GM10266 (cell line): ENCODE results near the gene MPRIP.
A peak's percentile ranks its signal among the peaks of the same experiment; 100 is the strongest.
"Not testable (repeated sequence)": the region's sequence is repeated elsewhere in the genome, so short reads cannot be mapped to it uniquely, and the experiment has no call there.

Experiments
- DNase-seq: peaks from one replicate; pipeline ENCODE4 v3.0.0; 2012; ENCODE audit errors: extremely low spot score
- CTCF ChIP-seq: IDR thresholded peaks from 2 replicates; pipeline ENCODE4 v1.5.1; 2012; ENCODE audit warnings: mild to moderate bottlenecking, low read depth; ENCODE audit not compliant: control insufficient read depth, insufficient read depth; ENCODE audit errors: missing control alignments

Gene MPRIP

DNA sequence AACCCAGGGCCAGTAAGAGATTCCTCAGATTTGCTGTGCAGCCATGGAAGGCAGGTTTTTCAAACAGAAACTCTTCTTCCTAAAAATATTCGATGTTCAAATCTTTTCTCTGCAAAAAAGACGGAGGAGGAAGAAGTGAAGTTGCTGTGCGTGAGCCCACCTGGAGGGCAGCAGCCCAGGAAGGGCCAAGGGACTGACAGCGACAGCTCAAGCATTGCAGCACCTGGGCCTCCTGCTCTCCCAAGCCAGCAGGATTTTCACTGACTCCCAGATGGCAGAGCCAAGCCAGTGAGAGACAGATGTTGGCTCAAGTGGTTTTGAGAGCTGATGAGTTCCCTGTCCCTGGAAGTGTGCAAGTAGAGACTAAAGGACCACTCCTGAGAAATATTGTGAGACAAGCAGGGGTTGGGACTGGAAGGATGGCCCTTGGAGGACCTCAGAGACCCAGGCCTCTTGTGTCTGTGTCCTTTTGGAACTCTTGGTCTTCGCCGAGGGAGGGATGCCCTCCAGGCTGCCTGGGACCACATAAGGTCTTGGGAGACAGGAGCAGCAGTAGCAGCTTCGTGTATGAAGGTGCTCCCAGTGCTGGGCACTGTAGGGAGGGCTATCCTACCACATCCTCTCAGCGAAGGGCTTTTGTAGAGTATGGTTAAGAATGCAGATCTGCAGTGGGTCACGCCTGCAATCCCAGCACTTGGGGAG is 41.0 kb upstream of the MPRIP start:
- TF ChIP-seq CTCF: no peak
- DNase-seq: no peak

DNA sequence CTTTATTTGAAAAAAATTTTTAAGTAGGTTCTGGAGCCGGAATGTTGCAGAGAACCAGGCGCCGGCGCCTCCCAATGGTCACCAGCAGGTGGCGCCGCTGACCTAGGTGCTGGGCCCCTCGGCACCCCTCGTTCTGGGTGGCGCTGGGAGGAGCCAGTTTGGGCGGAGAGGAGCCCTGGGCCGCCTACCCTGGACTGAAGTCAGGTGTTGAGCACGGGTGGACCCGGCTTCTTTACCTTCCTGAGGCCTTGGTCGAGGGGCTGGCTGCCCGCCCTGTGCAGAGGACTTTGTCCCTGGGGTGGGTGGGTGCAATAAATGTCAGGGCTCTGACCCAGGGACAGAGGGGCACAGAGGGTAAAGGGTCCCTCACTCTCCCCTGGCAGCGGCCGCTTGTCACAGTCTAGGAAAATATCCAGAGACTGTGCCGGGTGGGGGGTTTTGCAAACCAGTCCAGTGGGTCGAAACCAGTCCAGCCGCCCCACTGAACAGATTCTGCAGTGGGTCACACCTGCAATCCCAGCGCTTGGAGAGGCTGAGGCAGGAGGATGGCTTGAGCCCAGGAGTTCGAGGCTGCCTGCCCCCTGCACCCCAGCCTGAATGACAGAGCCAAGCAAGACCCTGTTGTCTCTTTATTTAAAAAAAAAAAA is 40.3 kb upstream of the MPRIP start:
- TF ChIP-seq CTCF: peak; percentile 94
- DNase-seq: peak; percentile 85

DNA sequence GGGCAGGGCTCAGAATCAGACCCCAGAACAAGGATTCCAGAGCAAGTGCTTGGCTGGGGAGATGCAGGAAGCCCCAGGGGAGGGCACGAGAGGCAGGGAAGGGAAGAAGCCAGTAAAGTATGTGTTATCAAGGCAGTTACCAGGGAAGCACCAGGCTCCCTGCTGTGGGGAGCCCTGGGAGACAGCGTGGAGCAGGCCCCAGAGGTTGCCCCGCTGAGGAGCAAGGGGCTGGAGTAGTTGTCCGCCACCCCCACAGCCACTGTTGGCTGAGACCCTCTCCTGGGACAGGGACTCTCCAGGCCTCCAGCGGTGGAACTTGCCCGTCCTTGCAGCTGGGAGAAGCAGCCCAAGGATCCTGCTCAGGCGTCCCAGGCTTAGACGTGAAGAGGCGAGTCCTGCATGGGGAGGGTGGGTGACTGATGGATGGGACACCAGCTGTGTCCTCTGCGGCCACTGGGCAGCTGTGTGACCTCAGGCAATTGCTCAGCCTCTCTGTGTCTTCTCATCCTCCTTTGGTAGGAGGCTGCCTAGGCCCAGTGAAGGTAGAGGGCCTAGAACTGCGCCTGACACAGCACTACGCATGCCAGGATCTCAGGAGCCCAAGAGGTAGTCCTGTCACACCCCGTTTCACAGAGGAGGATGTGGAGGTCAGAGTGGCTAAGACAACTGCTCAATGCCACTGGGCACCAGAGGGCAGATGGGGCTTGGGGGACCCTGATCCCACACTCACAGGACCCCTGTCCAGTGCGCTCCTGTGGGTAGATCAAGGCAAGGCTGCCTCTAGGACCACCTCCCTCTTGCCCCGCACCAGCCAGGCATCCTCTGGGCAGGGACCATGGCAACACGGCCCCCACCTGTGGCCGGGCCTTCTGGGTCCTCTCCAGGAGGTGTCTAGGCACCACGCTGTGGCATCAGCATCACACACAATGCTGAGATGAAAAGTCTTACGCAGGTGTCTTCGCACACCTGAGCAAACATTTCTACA is 39.2 kb upstream of the MPRIP start:
- not testable (repeated sequence) for DNase-seq

DNA sequence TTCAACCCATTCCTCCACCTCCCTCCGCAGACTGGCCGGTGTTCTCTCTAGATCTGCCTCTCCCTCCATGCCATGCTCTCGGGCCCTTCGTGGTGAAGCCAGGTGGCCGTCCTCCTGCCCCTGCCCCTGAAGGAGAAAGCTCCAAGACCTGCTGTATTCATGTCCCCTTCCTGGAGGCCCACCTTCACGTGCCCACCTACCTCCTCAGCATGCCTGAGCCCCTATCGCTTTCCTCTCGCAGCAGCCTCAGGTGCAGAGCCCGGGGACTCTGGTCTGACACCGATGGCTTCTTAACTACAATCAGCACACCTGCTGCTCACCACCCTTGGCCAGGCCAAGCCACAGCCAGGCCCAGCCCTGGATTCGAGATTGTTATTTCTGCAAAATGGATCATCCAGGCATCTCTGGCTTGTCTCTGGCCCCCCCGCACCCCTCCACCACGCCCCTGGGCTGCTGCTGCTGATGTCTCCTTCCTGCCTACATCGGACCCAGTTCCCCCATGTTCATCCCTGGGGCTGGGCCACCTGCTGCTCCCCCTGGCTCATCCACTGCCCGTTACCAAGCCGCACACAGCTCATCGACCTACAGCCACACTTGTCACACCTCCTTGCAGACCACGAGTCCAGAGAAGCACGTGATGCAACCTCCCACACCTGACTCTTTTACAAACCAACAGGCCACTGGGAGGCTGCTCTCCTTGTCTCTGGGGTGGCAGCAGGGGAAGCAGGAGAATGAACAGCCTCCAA is 37.8 kb upstream of the MPRIP start:
- TF ChIP-seq CTCF: no peak
- no peak for DNase-seq

DNA sequence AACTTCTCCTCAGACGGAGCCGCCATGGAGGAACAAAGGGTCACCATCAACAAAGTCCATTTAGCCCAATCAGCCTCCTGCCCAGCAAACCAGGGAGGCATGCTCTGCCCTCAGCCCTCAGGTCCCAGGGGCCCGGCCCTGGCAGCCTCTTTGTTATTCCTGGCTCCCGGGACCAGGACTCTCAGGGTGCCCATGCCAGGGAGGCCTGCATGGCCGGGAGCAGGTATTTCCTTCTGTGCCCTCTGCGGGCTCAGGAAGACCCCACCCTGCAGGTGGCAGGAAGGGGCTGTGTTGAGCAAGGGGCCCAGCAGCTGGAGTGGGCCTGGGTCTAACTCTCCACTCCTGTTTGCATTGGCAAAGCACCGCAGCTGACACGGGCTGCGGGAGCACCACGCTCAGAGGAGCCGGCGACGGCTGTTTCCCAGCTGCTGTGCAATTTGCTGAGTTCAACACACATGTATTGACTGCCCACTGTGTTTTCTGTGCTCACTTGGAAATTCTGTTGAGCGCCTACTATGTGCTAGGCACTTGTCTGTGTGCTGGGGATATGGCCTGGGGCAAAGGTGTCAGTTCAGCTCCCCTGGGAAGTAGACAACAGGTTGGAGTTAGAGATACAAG is 37.2 kb upstream of the MPRIP start:
- DNase-seq: not testable (repeated sequence)

DNA sequence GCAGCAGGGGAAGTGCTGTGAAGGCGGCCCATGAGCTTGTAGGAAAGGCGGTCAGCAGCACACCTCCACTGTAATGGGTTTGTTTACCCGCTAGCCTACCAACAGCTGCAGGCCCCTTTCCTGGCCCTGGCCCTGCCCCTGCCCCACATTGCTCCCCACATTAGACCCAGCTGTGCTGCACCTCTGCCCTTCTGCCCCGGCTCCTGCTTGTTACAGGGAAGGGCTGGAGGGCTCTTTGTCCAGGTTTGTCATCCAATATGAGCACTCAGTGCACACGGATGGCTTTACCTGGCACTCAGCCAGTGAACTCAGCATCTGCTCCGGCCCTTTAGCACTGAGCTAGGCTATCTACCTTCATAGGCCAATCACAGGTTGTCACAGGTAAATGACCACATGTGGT is 34.4 kb upstream of the MPRIP start:
- not testable (repeated sequence) for DNase-seq

DNA sequence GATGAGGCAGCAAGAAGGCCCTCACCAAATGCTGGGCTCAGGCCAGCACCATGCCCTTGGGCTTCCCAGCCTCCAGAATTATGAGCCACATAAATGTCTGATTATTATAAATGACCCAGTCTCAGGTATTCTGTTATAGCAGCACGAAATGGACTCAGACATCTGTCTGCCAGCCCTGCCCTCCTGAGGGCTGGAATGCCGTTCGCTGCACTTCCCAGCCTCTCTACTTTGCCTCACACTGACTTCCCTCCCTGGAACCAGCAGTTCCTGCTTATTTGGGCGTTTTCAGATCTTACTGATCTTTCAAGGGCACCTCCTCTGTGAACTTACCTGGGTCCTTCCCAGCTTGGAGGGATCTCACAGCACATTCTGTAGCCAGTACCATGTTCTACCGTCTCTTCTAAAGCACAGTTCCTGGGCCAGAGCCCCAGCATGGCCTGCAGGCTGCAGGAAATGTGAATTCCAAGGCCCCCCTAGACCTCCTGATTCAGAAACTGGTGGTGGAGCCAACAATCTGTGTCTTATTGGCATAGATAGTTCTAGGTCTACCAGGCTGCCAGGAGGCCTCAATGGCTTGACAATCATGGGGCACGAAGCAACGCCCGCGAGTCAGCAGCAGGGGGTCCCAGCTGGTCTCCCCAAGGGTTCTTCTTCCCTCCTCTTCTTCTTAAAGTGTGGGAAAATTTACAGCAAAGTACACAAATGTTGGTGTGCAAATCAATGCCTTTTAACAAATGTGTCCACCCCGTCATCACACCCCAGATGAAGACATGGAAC is 33.4 kb upstream of the MPRIP start:
- not testable (repeated sequence) for DNase-seq

GRCh38 chr17:17009972-17010371 is 32.3 kb upstream of the MPRIP start:
- not testable (repeated sequence) for DNase-seq

DNA sequence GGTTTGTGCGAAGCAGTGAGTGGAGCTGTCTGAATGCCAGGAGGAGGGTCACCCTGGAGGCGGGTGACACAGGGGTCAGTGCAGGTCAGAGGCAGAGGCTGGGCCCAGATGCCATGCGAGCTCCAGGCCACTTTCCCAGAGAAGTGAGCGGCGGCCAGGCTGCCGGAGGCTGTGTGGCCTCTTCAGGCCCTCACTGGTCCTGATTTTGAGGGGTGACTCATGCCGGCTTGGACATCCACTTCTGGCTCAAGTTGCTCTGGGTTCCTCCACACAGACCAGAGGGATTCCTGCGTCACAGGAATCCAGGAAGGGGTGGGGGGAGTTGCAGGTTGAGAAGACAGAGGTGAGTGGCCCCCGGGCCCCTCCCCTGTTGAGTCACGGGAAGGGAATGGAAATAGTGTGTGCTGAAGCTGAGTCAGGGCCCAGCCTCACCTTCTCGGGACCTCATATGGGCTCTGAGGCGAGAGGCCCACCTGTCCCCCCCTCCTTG is 31.7 kb upstream of the MPRIP start:
- not testable (repeated sequence) for DNase-seq

DNA sequence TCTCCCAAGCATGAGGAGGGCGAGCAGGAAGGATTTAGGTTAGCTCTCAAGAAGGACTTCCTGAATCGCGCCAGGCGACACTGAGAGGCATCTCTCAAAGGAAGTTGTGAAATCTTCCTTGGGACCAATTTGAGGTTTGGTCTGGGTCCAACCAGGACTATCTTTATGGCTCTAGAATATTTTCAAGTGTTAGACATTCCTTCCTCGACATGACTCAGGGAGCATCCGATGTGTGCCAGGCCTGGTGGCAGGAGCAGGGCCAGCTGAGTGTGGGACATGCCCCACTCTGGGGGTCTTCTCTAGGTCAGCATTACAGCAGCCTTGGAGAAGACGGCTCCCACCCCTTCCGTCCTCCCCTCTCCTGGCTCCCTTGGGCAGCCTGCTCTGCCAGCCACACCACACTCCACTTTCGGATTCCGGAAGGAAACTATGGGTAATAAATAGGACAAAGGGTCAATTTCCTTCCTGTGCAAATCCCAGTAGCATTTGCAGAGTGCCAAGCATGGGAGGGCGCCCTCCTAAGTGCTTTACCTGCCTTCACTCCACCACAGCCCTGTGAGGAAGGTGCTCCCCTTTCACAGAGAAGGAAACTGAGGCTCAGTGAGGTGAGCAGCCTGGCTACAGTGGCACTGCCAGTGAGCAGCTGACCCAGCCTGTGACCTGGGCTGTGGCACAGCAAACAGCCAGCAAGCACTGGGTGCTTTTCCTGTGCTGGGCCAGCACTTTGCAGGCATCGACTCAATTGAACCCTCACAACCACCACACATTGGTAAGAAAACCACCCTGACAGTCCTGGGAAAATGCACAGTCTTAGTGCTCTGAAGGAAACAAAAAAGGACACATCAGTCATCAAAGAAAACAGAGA is 31.0 kb upstream of the MPRIP start:
- not testable (repeated sequence) for DNase-seq

DNA sequence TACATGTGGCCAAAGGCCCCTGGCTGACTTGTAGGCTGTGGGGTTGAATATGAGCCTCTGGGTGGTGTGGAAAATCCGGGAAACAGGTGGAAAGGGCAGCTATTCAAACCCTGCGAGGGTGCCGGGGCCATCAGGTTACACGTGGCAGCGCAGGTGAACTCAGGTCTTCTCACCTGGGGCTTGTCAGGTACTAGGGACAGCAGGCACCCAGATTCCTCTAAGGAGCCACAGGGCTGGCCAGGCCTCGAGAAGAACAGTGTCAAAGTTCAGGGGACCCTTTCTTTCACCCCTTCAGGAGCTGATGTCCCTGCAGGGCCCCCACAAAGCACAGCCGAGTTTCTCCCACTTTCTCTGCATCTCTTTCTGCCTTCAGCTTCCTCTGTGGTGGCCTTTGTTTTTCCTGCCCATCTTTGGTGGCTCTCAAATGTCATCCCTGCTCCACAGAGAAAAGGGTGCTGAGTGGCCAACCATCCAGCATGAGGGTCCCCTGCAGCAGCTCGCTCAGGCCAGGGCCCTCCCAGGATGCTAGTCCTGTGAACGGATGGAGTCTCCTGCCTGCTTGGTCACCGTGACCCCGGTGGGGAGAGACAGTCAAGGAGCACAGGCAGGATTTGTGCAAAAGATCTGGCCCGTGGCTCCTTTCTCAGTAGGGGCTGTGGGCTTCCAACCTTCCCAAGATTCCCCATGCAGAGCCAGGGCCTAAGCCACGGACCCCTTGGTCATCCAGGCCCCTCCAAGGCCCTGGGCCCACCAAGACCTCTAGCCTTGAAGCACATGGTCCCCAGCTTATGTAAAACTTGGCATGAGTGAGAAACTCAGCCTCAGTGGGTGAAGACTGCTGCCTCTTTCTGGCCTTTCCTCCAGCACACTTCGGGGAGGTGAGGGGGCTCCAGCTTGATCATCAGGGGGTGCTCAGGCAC is 28.2 kb upstream of the MPRIP start:
- DNase-seq: not testable (repeated sequence)

DNA sequence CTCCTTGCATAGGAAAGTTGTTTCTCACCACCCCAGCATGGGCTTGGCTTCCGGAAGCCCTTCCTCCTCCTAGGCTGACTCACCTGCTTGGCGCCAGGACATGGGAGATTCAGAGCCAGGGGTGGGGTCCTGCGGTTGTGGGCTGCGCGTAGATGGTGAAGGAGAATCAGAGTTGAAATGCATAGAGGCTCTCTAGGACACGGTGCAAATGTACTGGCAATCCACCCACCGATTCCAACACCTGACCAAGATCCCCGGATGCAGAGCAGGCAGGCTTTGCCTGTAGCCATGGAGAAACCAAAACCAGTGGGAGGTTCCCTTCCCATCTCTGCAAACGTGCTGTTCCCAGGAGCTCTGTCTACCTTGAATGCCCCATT is 27.5 kb upstream of the MPRIP start:
- not testable (repeated sequence) for DNase-seq
